Hepatocyte (in vitro differentiated cells): ENCODE results near the gene SMIM13. TPM values are rescaled to one million over a fixed set of nuclear protein-coding genes. Genes with fewer than 3 reads are reported as not detected.

Experiments
- DNase-seq: peaks from one replicate; pipeline ENCODE4 v3.0.0-alpha.2; 2016; ENCODE audit warnings: low spot score
- H2AFZ ChIP-seq: fragments of 200-600 bp; sonication (generic); 2 replicates; pipeline ENCODE4 v1.6.0; 2016; ENCODE audit warnings: antibody characterized with exemption, mild to moderate bottlenecking
- H3K27ac ChIP-seq: fragments of 200-600 bp; sonication (generic); 2 replicates; pipeline ENCODE4 v1.5.1; 2016; ENCODE audit warnings: mild to moderate bottlenecking
- H3K27me3 ChIP-seq: fragments of 200-600 bp; sonication (generic); 2 replicates; pipeline ENCODE4 v1.6.1; 2016
- H3K36me3 ChIP-seq: fragments of 200-600 bp; sonication (generic); replicated peaks from 2 replicates; pipeline ENCODE4 v1.5.1; 2016; ENCODE audit warnings: low read depth; ENCODE audit not compliant: insufficient read depth
- H3K4me1 ChIP-seq: fragments of 200-600 bp; sonication (generic); 2 replicates; pipeline ENCODE4 v1.5.1; 2016; ENCODE audit warnings: mild to moderate bottlenecking, moderate library complexity; ENCODE audit not compliant: insufficient read depth
- H3K4me2 ChIP-seq: fragments of 200-600 bp; sonication (generic); 2 replicates; pipeline ENCODE4 v1.6.0; 2016
- H3K4me3 ChIP-seq: fragments of 200-600 bp; sonication (generic); 2 replicates; pipeline ENCODE4 v1.5.1; 2016; ENCODE audit warnings: mild to moderate bottlenecking
- H3K79me2 ChIP-seq: fragments of 200-600 bp; sonication (generic); 2 replicates; pipeline ENCODE4 v1.6.0; 2017; ENCODE audit warnings: mild to moderate bottlenecking
- H3K9me2 ChIP-seq: fragments of 200-600 bp; sonication (generic); replicated peaks from 2 replicates; pipeline ENCODE4 v1.6.0; 2017; ENCODE audit warnings: mild to moderate bottlenecking; ENCODE audit not compliant: insufficient read depth
- H3K9me3 ChIP-seq: fragments of 200-600 bp; sonication (generic); 2 replicates; pipeline ENCODE4 v1.5.1; 2016; ENCODE audit warnings: low read depth, mild to moderate bottlenecking
- H4K20me1 ChIP-seq: fragments of 200-600 bp; sonication (generic); 2 replicates; pipeline ENCODE4 v1.6.0; 2016; ENCODE audit warnings: mild to moderate bottlenecking; ENCODE audit not compliant: insufficient read depth, poor library complexity, severe bottlenecking
- EZH2 ChIP-seq: fragments of 200-600 bp; sonication (generic); IDR thresholded peaks from 2 replicates; pipeline ENCODE4 v1.6.1; 2016; ENCODE audit warnings: antibody characterized with exemption, mild to moderate bottlenecking, borderline replicate concordance
- EZH2phosphoT487 ChIP-seq: fragments of 200-600 bp; sonication (generic); IDR thresholded peaks from one replicate; pipeline ENCODE4 v1.6.1; 2018; ENCODE audit warnings: antibody characterized with exemption, mild to moderate bottlenecking, low read depth, moderate library complexity; ENCODE audit not compliant: unreplicated experiment, severe bottlenecking
- WGBS: methylation state at CpG from one replicate; pipeline ENCODE4 v1.1.6; 2016; ENCODE audit warnings: low lambda C conversion rate; ENCODE audit errors: missing lambda C conversion rate; 5-methylcytosine and 5-hydroxymethylcytosine counted together
- polyA plus RNA-seq: library from polyadenylated mRNA; unstranded; fragments of >200 nt; fragmentation: Nextera tagmentation; extraction: Ambion mirVana; gene quantifications from 2 replicates; pipeline ENCODE4 v1.2.1, GENCODE V29; 2016
- total RNA-seq: library from RNA; depleted of rRNA; stranded (reverse); fragments of >200 nt; gene quantifications from 2 replicates; pipeline ENCODE4 v1.2.3, GENCODE V29; 2014
- TF ChIP-seq, protein P1 (sequence below): fragments of 200-600 bp; sonication (generic); IDR thresholded peaks from 2 replicates; pipeline ENCODE4 v1.5.1; 2016; ENCODE audit warnings: antibody characterized with exemption, mild to moderate bottlenecking; ENCODE audit not compliant: poor library complexity

Gene SMIM13
- total and polyA plus RNA-seq, 2 experiments from 2014 or later, result 9.3 to 18.2 TPM

DNA sequence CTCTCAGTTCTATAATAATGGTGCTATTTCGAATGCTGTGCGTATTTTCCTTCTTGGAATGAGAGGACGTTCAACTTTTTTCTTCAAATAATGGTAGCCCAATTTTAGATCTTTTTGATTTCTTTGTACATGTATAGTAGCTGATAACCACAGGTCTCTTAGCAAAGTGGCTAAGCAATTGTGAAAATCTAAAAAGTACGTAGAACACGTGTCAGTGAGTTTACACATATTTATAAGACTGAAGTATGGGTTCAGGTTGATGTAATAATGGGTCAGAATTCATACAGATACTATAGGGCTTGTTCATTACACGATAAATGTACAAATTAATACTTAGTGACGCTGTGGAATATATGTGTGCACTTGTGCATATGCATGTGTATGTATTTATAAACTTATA is 1.3 kb downstream of the SMIM13 start:
- H3K9me2 ChIP-seq, result no peaks in the 10 kb centered on the region
- WGBS, result 32% methylated on average over 7 of the region's 7 CpGs
- peaks cover 46% of the 10 kb centered on the region for H3K79me2 ChIP-seq
- H3K27me3 ChIP-seq, result no peaks in the 10 kb centered on the region
- TF ChIP-seq EZH2 (no peak), EZH2phosphoT487 (no peak)
- TF ChIP-seq, protein P1, sequence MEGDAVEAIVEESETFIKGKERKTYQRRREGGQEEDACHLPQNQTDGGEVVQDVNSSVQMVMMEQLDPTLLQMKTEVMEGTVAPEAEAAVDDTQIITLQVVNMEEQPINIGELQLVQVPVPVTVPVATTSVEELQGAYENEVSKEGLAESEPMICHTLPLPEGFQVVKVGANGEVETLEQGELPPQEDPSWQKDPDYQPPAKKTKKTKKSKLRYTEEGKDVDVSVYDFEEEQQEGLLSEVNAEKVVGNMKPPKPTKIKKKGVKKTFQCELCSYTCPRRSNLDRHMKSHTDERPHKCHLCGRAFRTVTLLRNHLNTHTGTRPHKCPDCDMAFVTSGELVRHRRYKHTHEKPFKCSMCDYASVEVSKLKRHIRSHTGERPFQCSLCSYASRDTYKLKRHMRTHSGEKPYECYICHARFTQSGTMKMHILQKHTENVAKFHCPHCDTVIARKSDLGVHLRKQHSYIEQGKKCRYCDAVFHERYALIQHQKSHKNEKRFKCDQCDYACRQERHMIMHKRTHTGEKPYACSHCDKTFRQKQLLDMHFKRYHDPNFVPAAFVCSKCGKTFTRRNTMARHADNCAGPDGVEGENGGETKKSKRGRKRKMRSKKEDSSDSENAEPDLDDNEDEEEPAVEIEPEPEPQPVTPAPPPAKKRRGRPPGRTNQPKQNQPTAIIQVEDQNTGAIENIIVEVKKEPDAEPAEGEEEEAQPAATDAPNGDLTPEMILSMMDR, result no peak
- H3K4me3 ChIP-seq, result peak overlapping the region; percentile 91
- no peaks in the 10 kb centered on the region for H4K20me1 ChIP-seq
- no peak for DNase-seq
- no peaks in the 10 kb centered on the region for H3K36me3 ChIP-seq
- no peaks in the 10 kb centered on the region for H3K9me3 ChIP-seq
- H3K27ac ChIP-seq, result peak overlapping the region; percentile 98
- H3K4me2 ChIP-seq, result peak overlapping the region; percentile 78
- H2AFZ ChIP-seq, result peak overlapping the region; percentile 96
- H3K4me1 ChIP-seq, result peaks cover 15% of the 10 kb centered on the region

DNA sequence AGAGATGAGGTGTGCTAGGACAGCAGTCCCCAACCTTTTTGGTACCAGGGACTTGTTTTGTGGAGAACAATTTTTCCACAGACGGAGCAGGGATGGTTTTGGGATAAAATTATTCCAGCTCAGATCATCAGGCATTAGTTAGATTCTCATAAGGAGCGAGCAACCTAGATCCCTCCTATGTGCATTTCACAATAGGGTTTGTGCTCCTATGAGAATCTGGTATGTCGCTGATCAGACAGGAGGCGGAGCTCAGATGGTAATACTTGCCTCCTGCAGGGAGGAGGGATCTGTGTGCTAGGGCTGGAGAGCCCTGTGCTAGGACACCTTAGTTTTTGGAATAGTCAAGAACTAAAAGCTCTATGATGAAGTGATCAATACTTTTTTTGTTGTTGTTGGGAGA is 2.5 kb downstream of the SMIM13 start:
- H3K4me2 ChIP-seq, result peak overlapping the region; percentile 78
- peaks cover 58% of the 10 kb centered on the region for H3K79me2 ChIP-seq
- H3K9me3 ChIP-seq, result no peaks in the 10 kb centered on the region
- TF ChIP-seq, protein P1, result no peak
- no peak for TF ChIP-seq EZH2
- TF ChIP-seq EZH2phosphoT487, result no peak
- no peaks in the 10 kb centered on the region for H3K9me2 ChIP-seq
- H3K36me3 ChIP-seq, result no peaks in the 10 kb centered on the region
- peak overlapping the region; percentile 24 for H3K27ac ChIP-seq
- peak; percentile 66 for DNase-seq
- H3K27me3 ChIP-seq, result no peaks in the 10 kb centered on the region
- no peak overlapping the region for H2AFZ ChIP-seq
- no peak overlapping the region for H3K4me3 ChIP-seq
- H3K4me1 ChIP-seq, result peaks cover 15% of the 10 kb centered on the region
- 61% methylated on average over 4 of the region's 4 CpGs for WGBS
- no peaks in the 10 kb centered on the region for H4K20me1 ChIP-seq

DNA sequence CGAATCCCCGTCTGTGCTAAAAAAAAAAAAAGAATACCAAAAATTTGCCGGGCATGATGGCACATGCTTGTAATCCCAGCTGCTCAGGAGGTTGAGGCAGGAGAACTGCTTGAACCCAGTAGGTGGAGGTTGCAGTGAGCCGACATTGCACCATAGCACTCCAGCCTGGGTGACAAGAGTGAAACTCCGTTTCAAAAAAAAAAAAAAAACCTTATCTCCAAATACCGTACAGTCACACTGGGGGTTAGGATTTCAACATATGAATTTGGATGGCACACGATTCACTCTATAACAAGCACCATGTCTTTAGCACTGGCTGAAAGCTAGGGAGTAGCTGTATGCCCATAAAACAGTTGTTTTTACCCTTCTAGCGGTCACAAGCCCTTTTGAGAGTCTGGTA is 3.8 kb downstream of the SMIM13 start:
- Histone ChIP-seq H3K4me2 (peak overlapping the region; percentile 44), H3K4me1 (peaks cover 15% of the 10 kb centered on the region), H3K27ac (peak overlapping the region; percentile 74), H3K4me3 (no peak overlapping the region), H3K36me3 (no peaks in the 10 kb centered on the region), H3K9me3 (no peaks in the 10 kb centered on the region), H4K20me1 (peaks cover 2% of the 10 kb centered on the region), H3K27me3 (no peaks in the 10 kb centered on the region), H2AFZ (no peak overlapping the region), H3K9me2 (no peaks in the 10 kb centered on the region), H3K79me2 (peaks cover 71% of the 10 kb centered on the region)
- DNase-seq, result no peak
- 93% methylated on average over 8 of the region's 8 CpGs for WGBS
- no peak for TF ChIP-seq EZH2
- TF ChIP-seq, protein P1, result no peak
- TF ChIP-seq EZH2phosphoT487, result no peak

DNA sequence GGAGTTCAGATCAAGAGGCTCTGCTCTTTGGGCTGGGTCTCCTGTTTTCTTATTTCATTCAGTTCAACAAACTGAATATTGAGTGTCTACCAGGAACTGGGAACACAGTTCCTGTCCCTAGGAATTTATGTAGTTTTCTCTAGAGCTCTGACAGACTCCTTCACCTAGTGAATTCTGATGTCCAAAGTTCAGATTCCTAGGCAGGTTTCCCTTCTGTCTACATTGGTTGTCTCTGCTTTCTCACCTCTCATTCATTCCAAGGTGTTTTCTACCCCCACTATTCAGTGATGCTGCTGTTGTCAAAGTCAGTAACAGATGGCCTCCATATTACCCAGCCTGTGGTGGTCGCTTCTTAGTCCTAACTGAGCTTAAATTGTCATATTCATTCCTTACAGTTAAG is 4.4 kb downstream of the SMIM13 start:
- Histone ChIP-seq H3K36me3 (no peaks in the 10 kb centered on the region), H3K9me3 (no peaks in the 10 kb centered on the region), H3K4me1 (peaks cover 15% of the 10 kb centered on the region), H3K27me3 (no peaks in the 10 kb centered on the region), H2AFZ (no peak overlapping the region), H3K79me2 (peaks cover 77% of the 10 kb centered on the region), H3K27ac (peak overlapping the region; percentile 74), H4K20me1 (peaks cover 4% of the 10 kb centered on the region), H3K9me2 (no peaks in the 10 kb centered on the region), H3K4me2 (peak overlapping the region; percentile 44), H3K4me3 (no peak overlapping the region)
- TF ChIP-seq EZH2phosphoT487, result no peak
- TF ChIP-seq, protein P1, result no peak
- no peak for TF ChIP-seq EZH2
- DNase-seq, result peak; percentile 38
- WGBS, result 93% methylated on average over 1 of the region's 1 CpG
